Measurements from ENCODE around the gene TCF3. TPM values are rescaled to one million over a fixed set of nuclear protein-coding genes. Genes with fewer than 3 reads are reported as not detected.

The TCF3 gene
- total and polyA plus RNA-seq, 2 of the 8 experiments (the other 6 are each of a cell fraction or from before 2014, with no cell fraction given), result 241 to 348 TPM

- WGBS, 2 experiments (ENCODE audit: extremely low coverage in 1 of 2, insufficient coverage in 1 of 2, insufficient read length in 1 of 2, insufficient replicate concordance in 2 of 2, low coverage in 1 of 2, low lambda C conversion rate in 2 of 2, missing lambda C conversion rate in 1 of 2), result 93% methylated on average over 6 of the region's 6 CpGs; no CpG with 5 or more reads in 1 of the 2 experiments
- Histone ChIP-seq H3K18ac (ENCODE audit: extremely low read depth, low read length) (no peak overlapping the region), H3K23me2 (ENCODE audit: low read depth, low read length) (peaks cover 3% of the 10 kb centered on the region; the same call in 1 of the 2 replicates), H4K91ac (replicated peaks; ENCODE audit: insufficient read length, low read length) (no peak overlapping the region), H3K36me3 (ENCODE audit: control insufficient read depth in 2 of 4, insufficient read depth in 4 of 4, low read length in 3 of 4) (no peaks in the 10 kb centered on the region; a peak in 2 of 8 replicates), H3K4me3 (ENCODE audit: extremely low read depth in 1 of 4, insufficient read depth in 2 of 4, low read depth in 3 of 4, low read length in 4 of 4) (no peak overlapping the region), H3K4me2 (ENCODE audit: insufficient read depth in 1 of 2, low read depth in 2 of 2, low read length in 2 of 2) (no peak overlapping the region), H3K27me3 (replicated peaks in 1 of 4; ENCODE audit: control insufficient read depth in 3 of 4, extremely low read depth in 1 of 4, insufficient read depth in 3 of 4, low read length in 3 of 4) (no peaks in the 10 kb centered on the region), H3K56ac (replicated peaks; ENCODE audit: insufficient read length, low read depth, low read length) (no peak overlapping the region), H2BK12ac (ENCODE audit: low read depth, low read length) (no peak overlapping the region), H3K4ac (replicated peaks; ENCODE audit: insufficient read length, low read depth, low read length) (no peak overlapping the region), H2AK5ac (ENCODE audit: low read depth, low read length) (no peak overlapping the region), H3K23ac (ENCODE audit: insufficient read length) (no peak overlapping the region), H3K14ac (ENCODE audit: insufficient read length) (no peak overlapping the region), H4K20me1 (replicated peaks in 1 of 2; ENCODE audit: control insufficient read depth in 1 of 2, insufficient read depth in 2 of 2, low read length in 2 of 2) (peaks cover 31 to 46% of the 10 kb centered on the region in 2 experiments), H2AFZ (ENCODE audit: low read length) (no peak overlapping the region), H2BK120ac (replicated peaks; ENCODE audit: low read depth, low read length) (no peak overlapping the region), H3K4me1 (replicated peaks in 1 of 4; ENCODE audit: control insufficient read depth in 3 of 4, insufficient read depth in 4 of 4, low read length in 3 of 4) (peaks cover 0 to 8% (median 7%) of the 10 kb centered on the region in 4 experiments; a peak in 6 of 7 replicates), H3K79me2 (ENCODE audit: control insufficient read depth in 1 of 2, insufficient read depth in 2 of 2, low read length in 2 of 2) (peaks cover 12 to 77% of the 10 kb centered on the region in 2 experiments), H4K5ac (ENCODE audit: insufficient read length, low read depth, low read length) (no peak overlapping the region), H2BK20ac (ENCODE audit: low read length) (no peak overlapping the region), H2BK5ac (ENCODE audit: low read depth, low read length) (no peak overlapping the region), H3K27ac (ENCODE audit: low read depth, low read length) (no peak overlapping the region), H2BK15ac (ENCODE audit: low read length) (no peak overlapping the region), H3K79me1 (ENCODE audit: low read depth, low read length) (peaks cover 26% of the 10 kb centered on the region), H3K9me3 (ENCODE audit: insufficient read depth in 2 of 2, low read depth in 1 of 2, low read length in 1 of 2) (no peaks in the 10 kb centered on the region), H4K8ac (ENCODE audit: extremely low read depth, insufficient read depth, low read length) (no peak overlapping the region), H3K9ac (replicated peaks in 1 of 4; ENCODE audit: extremely low read depth in 1 of 4, low read depth in 3 of 4, low read length in 3 of 4) (no peak overlapping the region)
- ChIA-PET CTCF (ENCODE audit: partially characterized antibody) (interaction anchor here (0.6 to 3.6 kb wide), 3 partner anchors 15 to 382 kb away, joined by 3 to 17 read pairs (median 5); no protein-coding TSS in a partner anchor), POLR2A (ENCODE audit: partially characterized antibody) (interaction anchor here (0.6 to 1.8 kb wide), 4 partner anchors 8 to 377 kb away, joined by 3 to 5 read pairs (median 3); no protein-coding TSS in a partner anchor)
- FAIRE-seq, result no peak
- DNase-seq (ENCODE audit: low read depth in 1 of 2, low spot score in 2 of 2), result no peak
- TF ChIP-seq RBBP5 (IDR thresholded peaks at IDR 0.05; ENCODE audit: borderline replicate concordance, low read depth, low read length) (no peak), ATF2 (IDR thresholded peaks at IDR 0.05; ENCODE audit: low read length) (no peak), SP1 (IDR thresholded peaks at IDR 0.05; ENCODE audit: low read depth, low read length) (no peak), BRCA1 (IDR thresholded peaks at IDR 0.05; ENCODE audit: low read depth, low read length) (no peak), MAFK (IDR thresholded peaks at IDR 0.05; ENCODE audit: low read depth, low read length) (no peak), KDM4A (IDR thresholded peaks at IDR 0.05; ENCODE audit: low read depth, low read length, severe bottlenecking) (no peak), ZNF274 (IDR thresholded peaks at IDR 0.05; ENCODE audit: borderline replicate concordance, extremely low read depth, low read length) (no peak), CHD2 (IDR thresholded peaks at IDR 0.05; ENCODE audit: low read length) (no peak), POLR2A (IDR thresholded peaks at IDR 0.05; ENCODE audit: control extremely low read depth in 1 of 2, low read depth in 2 of 2, low read length in 2 of 2) (no peak)
- TF ChIP-seq, protein P1, sequence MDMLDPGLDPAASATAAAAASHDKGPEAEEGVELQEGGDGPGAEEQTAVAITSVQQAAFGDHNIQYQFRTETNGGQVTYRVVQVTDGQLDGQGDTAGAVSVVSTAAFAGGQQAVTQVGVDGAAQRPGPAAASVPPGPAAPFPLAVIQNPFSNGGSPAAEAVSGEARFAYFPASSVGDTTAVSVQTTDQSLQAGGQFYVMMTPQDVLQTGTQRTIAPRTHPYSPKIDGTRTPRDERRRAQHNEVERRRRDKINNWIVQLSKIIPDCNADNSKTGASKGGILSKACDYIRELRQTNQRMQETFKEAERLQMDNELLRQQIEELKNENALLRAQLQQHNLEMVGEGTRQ (IDR thresholded peaks at IDR 0.05; ENCODE audit: low read length), result no peak
- TF ChIP-seq, protein P2, sequence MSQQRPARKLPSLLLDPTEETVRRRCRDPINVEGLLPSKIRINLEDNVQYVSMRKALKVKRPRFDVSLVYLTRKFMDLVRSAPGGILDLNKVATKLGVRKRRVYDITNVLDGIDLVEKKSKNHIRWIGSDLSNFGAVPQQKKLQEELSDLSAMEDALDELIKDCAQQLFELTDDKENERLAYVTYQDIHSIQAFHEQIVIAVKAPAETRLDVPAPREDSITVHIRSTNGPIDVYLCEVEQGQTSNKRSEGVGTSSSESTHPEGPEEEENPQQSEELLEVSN (IDR thresholded peaks at IDR 0.05), result no peak
Observed at GRCh38 chr19:1563251-1563650, 89.2 kb downstream of the TCF3 start.

Measured in H1 (cell line).